ENCODE data around the gene HLA-DMA.

- TF ChIP-seq CTCF (IDR thresholded peaks at IDR 0.05; ENCODE audit: insufficient read depth, low read depth, low read length) = no peak
- TF ChIP-seq EZH2 (IDR thresholded peaks at IDR 0.05; ENCODE audit: insufficient read depth, low read length) = no peak
These were observed 20.6 kb downstream of the HLA-DMA start for GRCh38 chr6:32932132-32932868.

Data from astrocyte (in vitro differentiated cells and primary cell).